Ishikawa (cell line): ENCODE measurements around the gene SENP7.

Source experiments
- CEBPB ChIP-seq: IDR thresholded peaks from 2 replicates; pipeline ENCODE4 v1.6.1; 2012
- CREB1 ChIP-seq: IDR thresholded peaks from 2 replicates; pipeline ENCODE4 v1.6.1; 2012; ENCODE audit warnings: low read depth
- EP300 ChIP-seq: IDR thresholded peaks from 2 replicates; pipeline ENCODE4 v1.6.1; 2012; ENCODE audit warnings: borderline replicate concordance
- FOXM1 ChIP-seq: IDR thresholded peaks from 2 replicates; pipeline ENCODE4 v1.6.1; 2012; ENCODE audit warnings: low read depth, borderline replicate concordance
- MAX ChIP-seq: IDR thresholded peaks from 2 replicates; pipeline ENCODE4 v1.6.1; 2012
- NFIC ChIP-seq: IDR thresholded peaks from 2 replicates; pipeline ENCODE4 v1.6.1; 2012
- REST ChIP-seq: IDR thresholded peaks from 2 replicates; pipeline ENCODE4 v1.6.1; 2012; ENCODE audit warnings: low read depth, mild to moderate bottlenecking
- TCF12 ChIP-seq: IDR thresholded peaks from 2 replicates; pipeline ENCODE4 v1.6.1; 2012; ENCODE audit warnings: low read depth

DNA sequence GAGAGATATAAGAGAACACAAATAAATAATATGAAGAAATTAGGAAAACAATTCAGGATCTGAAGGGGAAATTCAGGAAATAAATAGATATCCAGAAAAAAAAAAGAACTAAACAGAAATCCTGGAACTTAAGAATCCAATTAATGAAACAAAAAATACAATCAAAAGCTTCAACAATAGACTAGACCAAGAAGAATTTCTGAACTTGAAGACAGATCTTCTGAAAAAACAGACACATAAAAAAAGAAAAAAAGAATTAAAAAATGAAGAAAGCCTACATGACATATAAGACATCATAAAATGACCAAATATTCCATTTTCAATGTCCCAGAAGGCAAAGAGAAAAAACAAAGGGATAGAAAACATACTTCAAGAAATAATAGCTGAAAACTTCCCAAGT lies 124.3 kb downstream of the SENP7 start:
- TF ChIP-seq NFIC, result no peak
- TF ChIP-seq CEBPB, result no peak
- TF ChIP-seq REST, result no peak
- no peak for TF ChIP-seq FOXM1
- TF ChIP-seq MAX, result no peak
- TF ChIP-seq EP300, result no peak
- no peak for TF ChIP-seq TCF12
- TF ChIP-seq CREB1, result no peak
